Left colon (tissue), 2 donors: ENCODE measurements around the gene HRC. TPM values are rescaled to one million over a fixed set of nuclear protein-coding genes. Genes with fewer than 3 reads are reported as not detected.

Experiments used
- ATAC-seq: fragments of 200-7000 bp; cut with Tn5 transposase; one replicate; pipeline ENCODE4 v1.9.1; 2020; ENCODE audit warnings: mild to moderate bottlenecking, moderate library complexity
- DNase-seq, 2 donors: peaks; one replicate each; pipeline ENCODE4 v3.0.0-alpha.2; 2020
- intact Hi-C, 2 donors: fragments of 100-400 bp; cut with DNase I in 1 of 2; cut with micrococcal nuclease in 1 of 2; formaldehyde crosslinking; loops; one replicate each; pipeline versions ENCODE4 v1.11.2 to v1.14.0; 2022; cut with DNase I, micrococcal nuclease
- total RNA-seq, 2 donors: library from RNA; stranded (reverse); fragmentation: NEBNext Ultra II Directional; extraction: Animal tissue kit (Norgen Biotek cat#: 25700); gene quantifications; one replicate each; pipeline ENCODE4 v1.2.1, GENCODE V29; 2021
- donor health status: DM: no; HTN: no; CAD: no.
- donor health status: DM: yes; HTN: yes; CAD: no.

The HRC gene
- total RNA-seq, 2 donors from 2014 or later, result 1.2 to 1.3 TPM

- ATAC-seq (no peak), DNase-seq (no peak)
- intact Hi-C loops, result loop anchor here in 1 of 2 donors (10.0 kb wide), 1 partner anchor 100 kb away; no protein-coding TSS in a partner anchor
Observed at GRCh38 chr19:49104229-49104864, 50.8 kb downstream of the HRC start.

DNA sequence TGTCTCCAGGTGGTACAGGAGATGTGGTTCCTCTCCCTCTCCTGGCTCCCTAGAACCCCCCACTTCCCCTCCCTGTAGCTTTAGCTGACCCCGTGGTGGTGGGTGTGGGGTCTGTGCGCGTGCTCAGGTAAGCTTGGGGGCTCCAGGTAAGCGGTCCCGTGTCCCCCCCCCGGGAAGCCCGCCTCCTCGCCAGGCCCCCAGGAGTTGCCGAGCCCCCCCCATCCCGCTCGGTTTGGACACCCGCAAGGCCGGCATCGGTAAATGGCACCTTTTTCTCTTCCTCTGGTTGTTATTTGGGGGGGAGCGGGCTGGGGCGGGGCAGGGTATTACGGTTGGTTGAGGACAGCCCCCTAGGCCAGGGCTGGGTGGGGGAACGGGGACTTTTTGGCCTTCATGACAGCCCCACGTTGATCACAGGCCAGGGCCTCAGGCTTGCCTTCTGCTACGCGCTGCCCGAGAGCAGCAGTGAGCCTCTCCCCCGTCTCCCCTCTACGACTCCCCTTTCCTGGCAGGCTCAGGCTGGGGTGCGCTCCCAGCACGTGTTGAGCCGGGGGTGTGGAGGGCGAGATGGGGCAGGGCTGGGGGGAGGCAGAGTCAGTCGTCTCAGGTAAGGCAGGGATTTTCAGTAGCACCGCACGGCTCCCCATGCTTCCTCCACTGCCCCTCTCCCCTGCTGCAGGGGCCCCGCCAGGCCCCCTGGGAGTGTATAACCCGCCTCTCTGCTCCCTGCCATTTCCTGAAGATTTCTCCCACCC is 51.7 kb downstream of the HRC start:
- ATAC-seq, result no peak
- no peak for DNase-seq
- intact Hi-C loops, result loop anchor here in 1 of 2 donors (10.0 kb wide), 1 partner anchor 101 kb away; no protein-coding TSS in a partner anchor

GRCh38 chr19:49102303-49102702 is 52.9 kb downstream of the HRC start:
- ATAC-seq, result no peak
- no peak for DNase-seq
- intact Hi-C loops, result loop anchor here in 1 of 2 donors (10.0 kb wide), 1 partner anchor 102 kb away; no protein-coding TSS in a partner anchor

Other genes starting within 250 kb of the HRC start
- under 1 TPM in 1 of 2 donors, not detected in 1; 0.56 TPM for gene DHDH, start 221.7 kb downstream of the HRC start, total RNA-seq
- 100 to 1,000 TPM; 128 to 174 TPM for gene BAX, start 200.5 kb downstream of the HRC start, total RNA-seq
- 1,000 to 10,000 TPM in 1 of 2 donors, 100 to 1,000 TPM in 1; 931 to 1,901 TPM for gene FTL, start 190.1 kb downstream of the HRC start, total RNA-seq
- 10 to 100 TPM; 41.4 to 48.6 TPM for gene GYS1, start 162.1 kb downstream of the HRC start, total RNA-seq
- gene RUVBL2, start 161.5 kb downstream of the HRC start, total RNA-seq, result 10 to 100 TPM; 47.9 to 56.7 TPM
- gene LHB, start 138.3 kb downstream of the HRC start, total RNA-seq, result not detected
- not detected for gene CGB3, start 131.1 kb downstream of the HRC start, total RNA-seq
- not detected for gene CGB2, start 123.5 kb downstream of the HRC start, total RNA-seq
- gene CGB1, start 118.5 kb downstream of the HRC start, total RNA-seq, result not detected
- gene CGB5, start 111.5 kb downstream of the HRC start, total RNA-seq, result not detected
- not detected for gene CGB8, start 106.3 kb downstream of the HRC start, total RNA-seq
- gene CGB7, start 97.6 kb downstream of the HRC start, total RNA-seq, result not detected
- not detected for gene NTF4, start 90.6 kb downstream of the HRC start, total RNA-seq
- not detected for gene KCNA7, start 82.7 kb downstream of the HRC start, total RNA-seq
- gene SNRNP70, start 69.9 kb downstream of the HRC start, total RNA-seq, result 100 to 1,000 TPM; 138 to 143 TPM
- 10 to 100 TPM in 1 of 2 donors, 1 to 10 TPM in 1; 8.8 to 11.4 TPM for gene LIN7B, start 41.0 kb downstream of the HRC start, total RNA-seq
- 1 to 10 TPM; 1.8 to 2.0 TPM for gene C19orf73, start 36.3 kb downstream of the HRC start, total RNA-seq
- 10 to 100 TPM; 21.8 to 24.2 TPM for gene PPFIA3, start 35.9 kb downstream of the HRC start, total RNA-seq
- 100 to 1,000 TPM; 244 to 291 TPM for gene TRPM4, start 2.4 kb upstream of the HRC start, total RNA-seq
- under 1 TPM; 0.43 to 0.50 TPM for gene SLC6A16, start 169.8 kb upstream of the HRC start, total RNA-seq
- 1 to 10 TPM; 5.6 to 9.6 TPM for gene CD37, start 180.0 kb upstream of the HRC start, total RNA-seq
- 10 to 100 TPM; 11.8 to 18.0 TPM for gene TEAD2, start 207.0 kb upstream of the HRC start, total RNA-seq
- gene DKKL1, start 208.5 kb upstream of the HRC start, total RNA-seq, result not detected
- not detected for gene KASH5, start 232.9 kb upstream of the HRC start, total RNA-seq